Breast epithelium (tissue), 4 donors: Measurements from ENCODE around the gene PLA2G4D. TPM values are rescaled to one million over a fixed set of nuclear protein-coding genes. Genes with fewer than 3 reads are reported as not detected.

Experiments
- DNase-seq, 2 donors: peaks; one replicate each; pipeline ENCODE4 v3.0.0-alpha.2; 2019; ENCODE audit warnings: low spot score in 2 of 2
- H3K27ac ChIP-seq, 2 donors: fragments of 200-600 bp; sonication (generic) in 1 of 2; one replicate each; pipeline ENCODE4 v1.5.1; 2016 to 2019; ENCODE audit warnings: mild to moderate bottlenecking in 1 of 2
- H3K27me3 ChIP-seq, 2 donors: fragments of 200-600 bp; sonication (generic) in 1 of 2; one replicate each; pipeline versions ENCODE4 v1.5.1 to v1.6.0; 2017 to 2019; ENCODE audit warnings: control low read depth in 1 of 2, mild to moderate bottlenecking in 1 of 2
- H3K36me3 ChIP-seq: fragments of 200-600 bp; one replicate; pipeline ENCODE4 v1.5.1; 2019
- H3K4me1 ChIP-seq, 2 donors: fragments of 200-600 bp; sonication (generic); one replicate each; pipeline ENCODE4 v1.5.1; 2016 to 2019; ENCODE audit warnings: control low read depth in 1 of 2
- H3K4me3 ChIP-seq, 3 donors: fragments of 200-600 bp; sonication (generic); 1 replicate in 2 of 3; 2 replicates in 1 of 3; pipeline ENCODE4 v1.5.1; 2016 to 2019; ENCODE audit warnings: mild to moderate bottlenecking in 3 of 3, moderate library complexity in 2 of 3
- H3K9me3 ChIP-seq, 2 donors: fragments of 200-600 bp; sonication (generic) in 1 of 2; one replicate each; pipeline ENCODE4 v1.5.1; 2016 to 2019; ENCODE audit warnings: control low read depth in 1 of 2
- CTCF ChIP-seq, 3 donors: fragments of 450-650 bp; IDR thresholded peaks; one replicate each; pipeline ENCODE4 v1.5.1; 2016 to 2017; ENCODE audit warnings: antibody characterized with exemption in 3 of 3, mild to moderate bottlenecking in 3 of 3, moderate library complexity in 3 of 3
- POLR2A ChIP-seq: fragments of 450-650 bp; IDR thresholded peaks from one replicate; pipeline ENCODE4 v1.6.1; 2016; ENCODE audit warnings: antibody characterized with exemption, mild to moderate bottlenecking, moderate library complexity
- POLR2AphosphoS5 ChIP-seq, 3 donors: sonication (generic); formaldehyde crosslinking; IDR thresholded peaks; one replicate each; pipeline ENCODE4 v1.6.1; 2017; ENCODE audit warnings: antibody characterized with exemption in 3 of 3
- intact Hi-C: fragments of 100-400 bp; cut with DNase I; formaldehyde crosslinking; loops from one replicate; pipeline ENCODE4 v1.15.1; 2023; ENCODE audit warnings: low total_unique reads
- total RNA-seq, 3 donors: library from RNA; depleted of rRNA; stranded (reverse); fragments of >200 nt; gene quantifications; one replicate each; pipeline ENCODE4 v1.1.0, GENCODE V29; 2016

Gene PLA2G4D
- total RNA-seq, 3 donors from 2014 or later, result not detected

- H3K4me3 ChIP-seq, result no peak overlapping the region
- TF ChIP-seq CTCF (IDR thresholded peaks at IDR 0.05) (no peak), POLR2AphosphoS5 (IDR thresholded peaks at IDR 0.05) (no peak), POLR2A (no peak)
- no peak overlapping the region for H3K27ac ChIP-seq
- intact Hi-C loops, result no loop called here
- no peaks in the 10 kb centered on the region for H3K4me1 ChIP-seq
- H3K27me3 ChIP-seq, result no peaks in the 10 kb centered on the region
- no peaks in the 10 kb centered on the region for H3K9me3 ChIP-seq
- DNase-seq, result no peak
- H3K36me3 ChIP-seq, result no peaks in the 10 kb centered on the region
These were observed 29.2 kb upstream of the PLA2G4D start for GRCh38 chr15:42123546-42123945.

DNA sequence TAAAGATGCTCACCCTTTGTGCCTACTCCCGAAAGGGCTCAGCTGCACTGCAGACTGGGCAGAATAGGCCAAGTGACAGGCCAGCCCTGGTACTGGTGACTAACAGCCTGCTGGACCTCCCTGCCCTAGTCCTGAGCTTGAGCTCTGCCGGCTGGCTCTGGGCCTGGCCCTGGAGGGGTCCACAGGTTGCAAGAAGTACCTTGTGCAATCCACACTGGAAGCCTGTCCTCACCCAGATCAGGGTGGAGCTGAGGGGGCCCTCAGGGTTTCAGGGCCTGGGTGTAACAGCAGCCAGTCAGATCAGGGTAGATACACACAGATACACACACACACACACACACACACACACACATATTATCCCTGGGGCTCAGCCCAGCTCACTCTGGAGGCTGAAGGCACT lies 27.3 kb upstream of the PLA2G4D start:
- peak in 1 of 2 donors; percentile 63 for DNase-seq
- Histone ChIP-seq H3K27me3 (no peaks in the 10 kb centered on the region), H3K4me3 (no peak overlapping the region), H3K27ac (no peak overlapping the region), H3K4me1 (no peaks in the 10 kb centered on the region), H3K36me3 (no peaks in the 10 kb centered on the region), H3K9me3 (no peaks in the 10 kb centered on the region)
- intact Hi-C loops, result no loop called here
- TF ChIP-seq CTCF (IDR thresholded peaks at IDR 0.05), result no peak
- no peak for TF ChIP-seq POLR2AphosphoS5 (IDR thresholded peaks at IDR 0.05)
- no peak for TF ChIP-seq POLR2A

DNA sequence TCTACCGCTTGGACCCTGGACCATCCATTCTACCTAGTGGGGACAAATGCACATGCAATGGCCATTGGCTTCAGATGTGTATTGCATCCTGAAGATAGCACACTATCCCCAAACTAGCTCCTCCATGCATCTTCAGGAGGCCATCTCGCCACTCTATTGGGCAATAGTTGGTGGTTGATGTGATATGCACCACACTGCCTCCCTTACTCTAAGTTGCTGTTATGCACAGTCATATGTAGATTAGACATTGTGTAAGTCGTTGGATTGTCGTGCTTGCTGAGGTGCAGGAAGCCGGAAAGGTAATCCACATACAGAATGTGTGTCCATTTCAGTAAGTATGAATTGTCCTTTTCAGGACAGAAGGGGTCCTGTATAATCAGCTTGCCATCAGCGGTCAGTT lies 26.7 kb upstream of the PLA2G4D start:
- Histone ChIP-seq H3K9me3 (no peaks in the 10 kb centered on the region), H3K4me3 (no peak overlapping the region), H3K36me3 (no peaks in the 10 kb centered on the region), H3K4me1 (no peaks in the 10 kb centered on the region), H3K27me3 (no peaks in the 10 kb centered on the region), H3K27ac (no peak overlapping the region)
- intact Hi-C loops, result no loop called here
- TF ChIP-seq POLR2AphosphoS5 (IDR thresholded peaks at IDR 0.05), result no peak
- TF ChIP-seq POLR2A, result no peak
- no peak for TF ChIP-seq CTCF (IDR thresholded peaks at IDR 0.05)
- no peak for DNase-seq

DNA sequence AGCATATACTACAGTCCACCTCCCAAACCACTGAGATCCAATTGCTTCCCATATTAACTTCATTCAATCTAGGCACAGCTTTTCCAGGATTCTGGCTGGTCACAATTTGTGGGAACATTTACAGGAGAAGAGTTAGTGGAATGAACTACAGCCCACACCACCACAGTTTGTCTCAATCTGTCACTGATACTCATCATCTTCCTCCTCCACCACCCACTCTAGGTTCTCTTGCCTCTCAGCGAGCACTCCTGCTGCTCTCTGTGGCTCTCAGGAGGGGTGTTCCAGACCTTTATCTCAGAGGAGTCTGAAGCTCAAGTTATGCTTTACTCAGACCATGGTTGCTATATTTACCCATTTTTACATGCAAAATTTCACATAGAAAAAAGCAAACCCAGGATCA lies 25.9 kb upstream of the PLA2G4D start:
- no peak for DNase-seq
- intact Hi-C loops, result loop anchor here (1.0 kb wide), 1 partner anchor 15 kb away; no protein-coding TSS in a partner anchor
- TF ChIP-seq POLR2AphosphoS5 (IDR thresholded peaks at IDR 0.05) (no peak), POLR2A (no peak), CTCF (IDR thresholded peaks at IDR 0.05) (no peak)
- no peak overlapping the region for H3K27ac ChIP-seq
- no peaks in the 10 kb centered on the region for H3K4me1 ChIP-seq
- H3K36me3 ChIP-seq, result no peaks in the 10 kb centered on the region
- no peaks in the 10 kb centered on the region for H3K9me3 ChIP-seq
- no peaks in the 10 kb centered on the region for H3K27me3 ChIP-seq
- H3K4me3 ChIP-seq, result no peak overlapping the region

DNA sequence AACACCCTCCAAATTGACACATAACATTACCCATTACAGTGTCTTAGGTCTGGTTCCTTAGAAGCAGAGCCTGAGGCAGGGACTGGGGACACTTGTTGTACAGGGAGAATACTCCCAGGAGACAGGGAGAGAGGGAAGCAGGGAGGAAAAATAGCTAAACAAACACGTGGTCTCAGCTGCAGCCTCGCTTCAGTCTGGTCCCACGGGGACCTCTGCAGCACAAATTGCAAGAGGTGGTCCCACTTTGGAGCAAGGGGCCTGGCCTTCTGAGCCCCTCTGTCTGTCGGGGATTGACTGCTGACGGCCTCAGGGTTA lies 25.0 kb upstream of the PLA2G4D start:
- Histone ChIP-seq H3K36me3 (no peaks in the 10 kb centered on the region), H3K9me3 (no peaks in the 10 kb centered on the region), H3K27ac (no peak overlapping the region), H3K4me3 (peak overlapping the region in 1 of 3 donors; percentile 26), H3K4me1 (no peaks in the 10 kb centered on the region), H3K27me3 (no peaks in the 10 kb centered on the region)
- intact Hi-C loops, result no loop called here
- DNase-seq, result no peak
- TF ChIP-seq POLR2A (no peak), POLR2AphosphoS5 (IDR thresholded peaks at IDR 0.05) (no peak), CTCF (IDR thresholded peaks at IDR 0.05) (no peak)
